HG03097 (cell line): ENCODE data around the gene RUFY4.
A peak's percentile ranks its signal among the peaks of the same experiment; 100 is the strongest.

Source experiments
- ATAC-seq: cut with Tn5 transposase; IDR thresholded peaks from one replicate; pipeline ENCODE4 v1.9.1; 2021; ENCODE audit not compliant: unreplicated experiment, low FRiP score

Gene RUFY4

GRCh38 chr2:218060950-218061660, 7.9 kb upstream of the RUFY4 start:
- no peak for ATAC-seq

- no peak for ATAC-seq
These were observed 5.6 kb upstream of the RUFY4 start for GRCh38 chr2:218063486-218063885.

- no peak for ATAC-seq
These were observed 5.2 kb upstream of the RUFY4 start for GRCh38 chr2:218063896-218064295.

- ATAC-seq: no peak
These were observed 3.6 kb upstream of the RUFY4 start for GRCh38 chr2:218065239-218066006.

- ATAC-seq: no peak
These were observed 2.0 kb upstream of the RUFY4 start for GRCh38 chr2:218066926-218067515.

- ATAC-seq: no peak
These were observed 1.5 kb upstream of the RUFY4 start for GRCh38 chr2:218067523-218067922.

- no peak for ATAC-seq
These were observed 700 bp downstream of the RUFY4 start for GRCh38 chr2:218069606-218070300.

GRCh38 chr2:218070587-218070986, 1.5 kb downstream of the RUFY4 start:
- ATAC-seq: no peak

- no peak for ATAC-seq
These were observed 2.3 kb downstream of the RUFY4 start for GRCh38 chr2:218071218-218071937.

- no peak for ATAC-seq
These were observed 2.9 kb downstream of the RUFY4 start for GRCh38 chr2:218072002-218072401.

GRCh38 chr2:218072478-218073024, 3.5 kb downstream of the RUFY4 start:
- no peak for ATAC-seq

GRCh38 chr2:218073185-218073584, 4.1 kb downstream of the RUFY4 start:
- ATAC-seq: no peak

- ATAC-seq: no peak
These were observed 5.0 kb downstream of the RUFY4 start for GRCh38 chr2:218074031-218074430.

- no peak for ATAC-seq
These were observed 7.1 kb downstream of the RUFY4 start for GRCh38 chr2:218075975-218076811.

GRCh38 chr2:218077464-218078216, 8.6 kb downstream of the RUFY4 start:
- ATAC-seq: no peak

GRCh38 chr2:218079943-218080913, 11.2 kb downstream of the RUFY4 start:
- ATAC-seq: peak; percentile 13

- ATAC-seq: peak; percentile 83
These were observed 12.0 kb downstream of the RUFY4 start for GRCh38 chr2:218081063-218081462.
